DMS79 (cell line): ENCODE measurements around the gene PCDHGB7.
"Not testable (repeated sequence)": the region's sequence is repeated elsewhere in the genome, so short reads cannot be mapped to it uniquely, and the experiment has no call there.

ENCODE experiments used
- DNase-seq: peaks from one replicate; lab custom pipeline; 2025; lab: John Stamatoyannopoulos, UW

The PCDHGB7 gene

GRCh38 chr5:141430332-141431113 lies 13.0 kb downstream of the PCDHGB7 start, which contains the start of gene PCDHGA12:
Gene PCDHGA12 (plus strand): TSS chr5:141430507. CDS start chr5:141430760, 253 bp downstream.
- no peak for DNase-seq

DNA sequence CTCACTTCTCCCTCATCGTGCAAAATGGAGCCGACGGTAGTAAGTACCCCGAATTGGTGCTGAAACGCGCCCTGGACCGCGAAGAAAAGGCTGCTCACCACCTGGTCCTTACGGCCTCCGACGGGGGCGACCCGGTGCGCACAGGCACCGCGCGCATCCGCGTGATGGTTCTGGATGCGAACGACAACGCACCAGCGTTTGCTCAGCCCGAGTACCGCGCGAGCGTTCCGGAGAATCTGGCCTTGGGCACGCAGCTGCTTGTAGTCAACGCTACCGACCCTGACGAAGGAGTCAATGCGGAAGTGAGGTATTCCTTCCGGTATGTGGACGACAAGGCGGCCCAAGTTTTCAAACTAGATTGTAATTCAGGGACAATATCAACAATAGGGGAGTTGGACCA lies 13.8 kb downstream of the PCDHGB7 start:
- DNase-seq: no peak

- not testable (repeated sequence) for DNase-seq
Measured at GRCh38 chr5:141432308-141432707, 14.8 kb downstream of the PCDHGB7 start.

GRCh38 chr5:141432726-141433125 lies 15.2 kb downstream of the PCDHGB7 start:
- not testable (repeated sequence) for DNase-seq

GRCh38 chr5:141434006-141434405 lies 16.5 kb downstream of the PCDHGB7 start:
- no peak for DNase-seq

DNA sequence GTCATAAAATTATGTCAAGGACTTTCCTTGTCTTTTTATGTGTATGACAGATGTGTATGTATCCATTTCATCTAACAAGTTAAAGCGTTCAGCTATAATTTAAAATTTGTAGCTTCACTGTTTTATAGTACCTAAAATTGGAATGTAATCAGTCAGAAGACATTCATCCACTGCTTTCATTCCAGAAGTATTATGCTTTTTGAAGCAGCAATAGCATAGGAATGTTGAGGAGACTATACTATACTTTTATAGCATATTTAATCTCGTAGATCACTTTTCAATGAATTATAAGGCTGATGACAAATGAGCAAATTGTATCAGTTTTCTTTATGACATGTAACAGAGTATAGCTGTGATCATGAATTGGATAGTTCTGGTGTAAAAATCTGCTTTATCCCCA lies 19.7 kb downstream of the PCDHGB7 start:
- no peak for DNase-seq

DNA sequence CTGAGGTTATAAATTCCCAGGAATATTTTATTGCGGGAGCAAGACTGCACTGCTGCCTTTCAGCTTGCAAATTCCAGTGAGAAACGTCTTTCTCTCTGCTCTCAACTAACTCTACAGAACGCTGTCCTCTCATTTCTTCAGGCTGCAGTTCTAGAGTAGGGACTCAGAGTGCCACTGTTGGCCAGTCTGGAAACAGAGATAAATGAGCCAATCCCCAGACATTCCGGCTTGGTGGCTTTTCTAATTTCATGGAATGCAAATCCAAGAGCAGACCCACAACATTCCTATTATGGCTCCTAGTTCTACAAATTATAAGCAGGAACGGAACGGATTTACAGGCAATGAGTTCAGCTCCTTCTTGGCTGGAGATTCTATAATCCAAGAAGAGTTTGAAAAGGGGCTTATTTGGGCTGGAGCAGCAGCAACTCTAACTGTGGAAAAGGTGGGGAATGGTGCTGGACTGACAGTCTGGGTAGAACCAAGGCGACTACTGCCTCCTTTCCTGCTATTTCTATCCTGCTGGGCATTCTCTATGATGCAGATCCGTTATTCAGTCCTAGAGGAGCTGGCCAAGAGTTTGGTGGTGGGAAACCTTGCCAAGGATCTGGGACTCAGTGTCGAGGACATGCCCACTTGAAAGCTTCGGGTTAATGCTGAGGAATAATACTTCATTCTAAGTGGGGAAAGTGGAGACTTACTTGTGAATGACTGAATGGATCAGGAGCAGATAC lies 22.1 kb downstream of the PCDHGB7 start:
- no peak for DNase-seq

DNA sequence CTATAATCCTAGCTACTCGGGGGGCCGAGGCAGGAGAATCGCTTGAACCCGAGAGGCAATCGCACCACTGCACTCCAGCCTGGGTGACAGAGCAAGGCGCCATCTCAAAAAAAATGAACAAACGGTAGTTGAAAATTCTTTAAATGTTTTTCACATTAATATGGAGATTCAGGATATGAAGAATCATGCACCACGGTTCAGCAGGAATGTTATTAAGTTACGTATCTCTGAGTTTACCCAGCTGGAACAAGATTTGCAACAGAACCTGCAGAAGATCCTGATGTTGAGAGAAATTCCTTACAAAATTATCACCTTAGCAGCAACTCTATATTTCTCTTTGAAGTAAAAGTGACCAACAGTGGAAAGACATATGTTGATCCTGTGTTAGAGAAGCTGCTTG lies 22.9 kb downstream of the PCDHGB7 start:
- DNase-seq: no peak

- DNase-seq: no peak
Measured at GRCh38 chr5:141441571-141442170, 24.2 kb downstream of the PCDHGB7 start.

DNA sequence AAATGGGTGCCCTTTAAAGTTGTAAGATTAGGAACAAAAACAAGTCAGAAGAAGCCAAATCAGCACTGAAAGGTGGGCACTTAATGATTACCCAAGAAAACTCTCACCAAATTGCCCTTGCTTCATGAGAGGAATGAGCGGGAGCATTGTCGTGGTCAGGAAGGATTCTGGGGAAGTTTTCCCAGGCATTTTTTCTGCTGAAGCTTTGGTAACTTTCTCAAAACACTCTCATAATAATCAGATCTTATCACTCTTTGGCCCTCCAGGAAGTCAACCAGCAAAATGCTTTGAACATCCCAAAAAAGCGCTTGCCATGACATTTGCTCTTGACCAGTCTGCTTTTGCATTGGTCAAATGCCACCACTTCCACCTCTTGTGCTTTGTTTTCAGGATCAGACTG lies 47.9 kb downstream of the PCDHGB7 start:
- no peak for DNase-seq
